K562 (cell line): ENCODE results near the gene GRK3.

Source experiments
- ATF7 ChIP-seq: fragments of 450-650 bp; IDR thresholded peaks from 2 replicates; pipeline ENCODE4 v1.7.1; 2014; ENCODE audit warnings: mild to moderate bottlenecking, moderate library complexity
- RAD21 ChIP-seq, 2 experiments: fragments of 250-450 bp in 1 of 2; fragments of 450-650 bp in 1 of 2; sonication (Bioruptor Pico) in 1 of 2; formaldehyde crosslinking in 1 of 2; IDR thresholded peaks in 1 of 2; conservative IDR thresholded peaks in 1 of 2; 2 replicates each; pipeline versions ENCODE4 v1.4.0 to v1.8.0; 2020 to 2022; ENCODE audit warnings: mild to moderate bottlenecking in 2 of 2, moderate library complexity in 1 of 2
- RFX5 ChIP-seq: IDR thresholded peaks from 2 replicates; pipeline ENCODE4 v1.6.1; 2011; ENCODE audit warnings: low read depth, mild to moderate bottlenecking, improper control_type of control experiment, low read length
- TAF1 ChIP-seq: IDR thresholded peaks from 2 replicates; pipeline ENCODE4 v1.6.1; 2011; ENCODE audit warnings: mild to moderate bottlenecking, low read length, moderate library complexity; ENCODE audit not compliant: insufficient read depth, control insufficient read depth, severe bottlenecking; ENCODE audit errors: extremely low read depth
- ZBTB26 ChIP-seq: fragments of 450-650 bp; formaldehyde crosslinking; IDR thresholded peaks from 2 replicates; pipeline ENCODE4 v1.4.0; 2022; ENCODE audit warnings: missing genetic modification characterization

GRCh38 chr22:25557218-25557617 lies 7.3 kb upstream of the GRK3 start:
- TF ChIP-seq ATF7 (no peak), TAF1 (no peak), RFX5 (no peak), ZBTB26 (no peak), RAD21 (CRISPR knock-in tag; conservative IDR thresholded peaks at IDR 0.05 in 1 of 2, IDR thresholded peaks at IDR 0.05 in 1 of 2) (no peak)
